Colonic mucosa (tissue), 4 donors: Measurements from ENCODE around the gene MALT1. TPM values are rescaled to one million over a fixed set of nuclear protein-coding genes. Genes with fewer than 3 reads are reported as not detected.

Source experiments
- DNase-seq: peaks from one replicate; pipeline ENCODE4 v3.0.0-alpha.2; 2020
- H3K27ac ChIP-seq: fragments of 200-600 bp; one replicate; pipeline ENCODE4 v1.8.0; 2021
- H3K27me3 ChIP-seq: fragments of 200-600 bp; one replicate; pipeline ENCODE4 v1.8.0; 2021
- H3K36me3 ChIP-seq: fragments of 200-600 bp; one replicate; pipeline ENCODE4 v1.8.0; 2021
- H3K4me1 ChIP-seq: fragments of 200-600 bp; one replicate; pipeline ENCODE4 v1.8.0; 2021; ENCODE audit warnings: mild to moderate bottlenecking
- H3K4me3 ChIP-seq: fragments of 200-600 bp; one replicate; pipeline ENCODE4 v1.8.0; 2021
- H3K9ac ChIP-seq, 2 donors: one replicate each; pipeline ENCODE4 v1.7.0; 2013; ENCODE audit warnings: control low read depth in 2 of 2, low read depth in 2 of 2, low read length in 2 of 2
- H3K9me3 ChIP-seq: fragments of 200-600 bp; one replicate; pipeline ENCODE4 v1.8.0; 2021
- intact Hi-C: fragments of 100-400 bp; cut with DNase I; formaldehyde crosslinking; loops from one replicate; pipeline ENCODE4 v1.14.1; 2022
- total RNA-seq, 2 donors: library from RNA; stranded (reverse); fragmentation: NEBNext Ultra II Directional in 1 of 2; extraction: Animal tissue kit (Norgen Biotek cat#: 25700) in 1 of 2; gene quantifications; one replicate each; pipeline ENCODE4 v1.2.1, GENCODE V29; 2021
- TF ChIP-seq, protein P1 (sequence below): fragments of 200-600 bp; IDR thresholded peaks from one replicate; pipeline ENCODE4 v1.8.0; 2022; ENCODE audit warnings: antibody characterized with exemption, mild to moderate bottlenecking
- donor health status: healthy.
- donor health status: DM: no; HTN: no; CAD: no.
- donor health status: DM: no; HTN: no; CAD: no.

MALT1 gene
- total RNA-seq, 2 donors from 2014 or later: 22.1 to 30.9 TPM

DNA sequence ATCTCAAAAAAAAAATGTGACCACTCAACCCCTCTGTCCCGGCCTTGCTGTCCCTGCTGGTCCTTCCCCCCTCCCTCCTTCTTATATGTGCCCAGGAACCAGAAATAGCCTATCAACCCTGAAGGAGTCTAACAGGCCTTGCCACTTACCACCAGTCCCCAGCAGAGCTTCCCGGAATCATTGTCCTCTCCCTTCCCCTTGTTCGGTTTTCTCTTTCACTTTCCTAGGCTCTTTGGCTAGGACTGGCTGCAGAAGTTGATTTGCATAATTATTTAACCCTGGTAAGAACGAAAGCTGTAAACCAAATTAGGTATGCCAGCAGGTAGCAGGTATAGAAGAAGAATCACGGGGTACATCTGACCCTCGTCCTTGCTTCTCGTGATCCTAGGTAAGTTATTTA lies 120.8 kb downstream of the MALT1 start:
- H3K27me3 ChIP-seq: no peaks in the 10 kb centered on the region
- H3K27ac ChIP-seq: no peak overlapping the region
- no peaks in the 10 kb centered on the region for H3K36me3 ChIP-seq
- TF ChIP-seq, protein P1, sequence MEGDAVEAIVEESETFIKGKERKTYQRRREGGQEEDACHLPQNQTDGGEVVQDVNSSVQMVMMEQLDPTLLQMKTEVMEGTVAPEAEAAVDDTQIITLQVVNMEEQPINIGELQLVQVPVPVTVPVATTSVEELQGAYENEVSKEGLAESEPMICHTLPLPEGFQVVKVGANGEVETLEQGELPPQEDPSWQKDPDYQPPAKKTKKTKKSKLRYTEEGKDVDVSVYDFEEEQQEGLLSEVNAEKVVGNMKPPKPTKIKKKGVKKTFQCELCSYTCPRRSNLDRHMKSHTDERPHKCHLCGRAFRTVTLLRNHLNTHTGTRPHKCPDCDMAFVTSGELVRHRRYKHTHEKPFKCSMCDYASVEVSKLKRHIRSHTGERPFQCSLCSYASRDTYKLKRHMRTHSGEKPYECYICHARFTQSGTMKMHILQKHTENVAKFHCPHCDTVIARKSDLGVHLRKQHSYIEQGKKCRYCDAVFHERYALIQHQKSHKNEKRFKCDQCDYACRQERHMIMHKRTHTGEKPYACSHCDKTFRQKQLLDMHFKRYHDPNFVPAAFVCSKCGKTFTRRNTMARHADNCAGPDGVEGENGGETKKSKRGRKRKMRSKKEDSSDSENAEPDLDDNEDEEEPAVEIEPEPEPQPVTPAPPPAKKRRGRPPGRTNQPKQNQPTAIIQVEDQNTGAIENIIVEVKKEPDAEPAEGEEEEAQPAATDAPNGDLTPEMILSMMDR: no peak
- H3K9ac ChIP-seq: no peak overlapping the region
- no peak for DNase-seq
- no peak overlapping the region for H3K4me3 ChIP-seq
- intact Hi-C loops: no loop called here
- no peaks in the 10 kb centered on the region for H3K4me1 ChIP-seq
- no peaks in the 10 kb centered on the region for H3K9me3 ChIP-seq

DNA sequence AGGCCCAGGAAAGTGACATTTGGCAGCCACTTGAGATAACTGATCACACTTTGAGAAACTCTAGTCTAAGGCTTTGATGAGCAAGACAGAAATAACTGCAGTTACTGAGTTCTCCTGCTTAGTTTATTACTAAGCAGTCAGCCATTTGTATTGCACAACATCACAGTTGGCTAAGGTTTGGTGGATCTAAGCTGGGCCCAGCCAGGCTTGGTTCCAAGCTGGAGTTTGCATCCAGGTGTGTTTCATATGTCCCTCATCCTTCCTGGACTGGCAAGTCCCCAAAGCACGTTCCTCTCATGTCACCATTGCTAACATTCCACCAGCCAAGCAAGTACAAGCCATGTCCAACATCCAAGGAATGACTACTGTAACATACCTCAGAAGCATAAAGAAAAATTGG lies 122.1 kb downstream of the MALT1 start:
- no peak overlapping the region for H3K27ac ChIP-seq
- no peak overlapping the region for H3K4me3 ChIP-seq
- TF ChIP-seq, protein P1: no peak
- intact Hi-C loops: no loop called here
- no peaks in the 10 kb centered on the region for H3K27me3 ChIP-seq
- no peaks in the 10 kb centered on the region for H3K4me1 ChIP-seq
- no peak for DNase-seq
- H3K9ac ChIP-seq: no peak overlapping the region
- no peaks in the 10 kb centered on the region for H3K9me3 ChIP-seq
- no peaks in the 10 kb centered on the region for H3K36me3 ChIP-seq

DNA sequence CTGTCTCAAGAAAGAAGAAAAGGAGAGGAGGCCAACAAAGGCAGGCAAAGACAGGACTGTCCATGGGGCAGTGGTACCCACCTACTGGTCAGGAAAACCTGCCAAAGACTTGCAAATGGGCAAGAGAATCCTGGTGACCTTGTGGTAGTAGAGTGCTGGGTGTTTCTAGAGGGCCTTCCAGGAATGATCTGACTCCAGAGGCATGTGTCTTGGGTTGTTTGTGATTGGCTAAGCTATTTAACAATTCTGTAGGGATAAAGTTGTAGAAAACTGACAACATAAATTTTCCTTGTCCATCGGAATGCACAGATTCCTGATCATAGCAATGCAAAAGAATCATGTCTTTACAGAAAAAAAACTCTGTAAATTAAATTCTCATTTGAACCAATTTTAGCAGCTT lies 125.0 kb downstream of the MALT1 start:
- Histone ChIP-seq H3K4me3 (no peak overlapping the region), H3K27me3 (no peaks in the 10 kb centered on the region), H3K36me3 (no peaks in the 10 kb centered on the region), H3K27ac (no peak overlapping the region), H3K9ac (no peak overlapping the region), H3K4me1 (no peaks in the 10 kb centered on the region), H3K9me3 (no peaks in the 10 kb centered on the region)
- DNase-seq: no peak
- intact Hi-C loops: no loop called here
- TF ChIP-seq, protein P1: no peak

DNA sequence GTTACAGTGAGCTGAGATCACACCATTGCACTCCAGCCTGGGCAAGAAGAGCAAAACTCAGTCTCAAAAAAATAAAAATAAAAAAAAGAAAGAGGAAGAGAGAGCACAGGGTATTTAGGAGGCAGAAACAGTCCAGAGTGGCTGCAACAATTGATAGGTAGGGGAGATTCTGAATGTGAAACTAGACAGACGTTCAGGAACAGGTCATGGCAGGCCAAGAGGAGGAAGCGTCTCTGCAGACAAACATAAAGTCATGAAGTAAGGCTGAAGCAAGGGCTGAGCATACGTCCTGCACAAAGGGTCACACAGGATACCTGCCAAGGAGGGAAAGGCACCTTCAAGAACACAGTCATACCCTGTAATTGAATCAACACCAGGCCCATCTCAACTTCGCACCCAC lies 129.3 kb downstream of the MALT1 start:
- H3K36me3 ChIP-seq: no peaks in the 10 kb centered on the region
- intact Hi-C loops: no loop called here
- H3K4me3 ChIP-seq: no peak overlapping the region
- no peaks in the 10 kb centered on the region for H3K27me3 ChIP-seq
- no peak overlapping the region for H3K27ac ChIP-seq
- no peak overlapping the region for H3K9ac ChIP-seq
- no peaks in the 10 kb centered on the region for H3K4me1 ChIP-seq
- no peaks in the 10 kb centered on the region for H3K9me3 ChIP-seq
- DNase-seq: no peak
- TF ChIP-seq, protein P1: no peak

DNA sequence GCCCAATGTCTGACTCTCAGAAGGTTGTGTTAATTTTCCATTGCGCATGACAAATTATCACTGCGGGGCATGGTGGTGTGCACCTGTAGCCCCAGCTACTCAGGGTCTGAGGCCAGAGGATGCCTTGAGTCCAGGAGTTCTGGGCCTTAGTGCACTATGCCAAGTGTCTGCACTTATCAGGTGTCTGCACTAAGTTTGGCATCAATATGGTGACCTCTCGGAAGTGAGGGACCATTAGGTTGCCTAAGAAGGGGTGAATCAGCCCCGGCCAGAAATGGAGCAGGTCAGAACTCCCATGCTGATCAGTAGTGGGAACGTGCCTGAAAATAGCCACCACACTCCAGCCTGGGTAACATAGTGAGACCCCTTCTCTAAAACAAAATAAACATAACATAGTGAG lies 131.7 kb downstream of the MALT1 start:
- H3K9me3 ChIP-seq: no peaks in the 10 kb centered on the region
- intact Hi-C loops: no loop called here
- H3K36me3 ChIP-seq: no peaks in the 10 kb centered on the region
- TF ChIP-seq, protein P1: no peak
- DNase-seq: no peak
- H3K9ac ChIP-seq: no peak overlapping the region
- no peak overlapping the region for H3K27ac ChIP-seq
- H3K4me3 ChIP-seq: no peak overlapping the region
- no peaks in the 10 kb centered on the region for H3K27me3 ChIP-seq
- no peaks in the 10 kb centered on the region for H3K4me1 ChIP-seq

DNA sequence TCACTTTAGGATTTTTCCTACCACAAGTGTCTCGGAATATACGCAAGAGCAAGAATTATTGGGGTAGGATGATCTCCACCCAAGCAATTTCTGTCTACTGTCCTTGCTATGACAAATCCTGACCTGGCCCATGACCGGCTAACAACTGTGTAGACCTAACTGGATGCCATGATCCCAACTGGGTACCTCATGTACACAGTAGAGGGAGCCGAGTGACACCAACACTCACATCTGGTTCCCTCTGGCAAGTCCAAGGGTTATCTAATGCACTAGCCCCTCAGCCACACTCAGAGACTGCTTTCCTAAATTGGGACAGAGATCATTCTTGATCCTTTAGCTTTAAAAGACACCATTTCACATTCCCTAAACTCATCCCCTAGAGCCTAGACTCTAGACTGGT lies 132.7 kb downstream of the MALT1 start:
- intact Hi-C loops: no loop called here
- no peaks in the 10 kb centered on the region for H3K27me3 ChIP-seq
- no peak overlapping the region for H3K9ac ChIP-seq
- H3K36me3 ChIP-seq: no peaks in the 10 kb centered on the region
- no peak for DNase-seq
- no peak overlapping the region for H3K27ac ChIP-seq
- no peak overlapping the region for H3K4me3 ChIP-seq
- no peaks in the 10 kb centered on the region for H3K9me3 ChIP-seq
- TF ChIP-seq, protein P1: no peak
- no peaks in the 10 kb centered on the region for H3K4me1 ChIP-seq
